Bone marrow (tissue), 2 donors: ENCODE measurements around the gene SSR2.

Source experiments
- DNase-seq, 2 donors: peaks; one replicate each; lab custom pipeline; 2025; lab: John Stamatoyannopoulos, UW

Gene SSR2

GRCh38 chr1:155974208-155975115, 46.3 kb downstream of the SSR2 start:
- no peak for DNase-seq

- DNase-seq: no peak
Measured at GRCh38 chr1:155973723-155974122, 47.0 kb downstream of the SSR2 start.

GRCh38 chr1:155971910-155972809, 48.6 kb downstream of the SSR2 start:
- DNase-seq: no peak

- peak; percentile 59 to 96 for DNase-seq
Measured at GRCh38 chr1:155970531-155971167, 50.1 kb downstream of the SSR2 start.

- no peak for DNase-seq
Measured at GRCh38 chr1:155969377-155969791, 51.4 kb downstream of the SSR2 start.

- no peak for DNase-seq
Measured at GRCh38 chr1:155968670-155969069, 52.1 kb downstream of the SSR2 start.

GRCh38 chr1:155968051-155968400, 52.7 kb downstream of the SSR2 start:
- DNase-seq: no peak

- DNase-seq: peak in 1 of 2 donors; percentile 64
Measured at GRCh38 chr1:155967341-155968050, 53.3 kb downstream of the SSR2 start.

- DNase-seq: no peak
Measured at GRCh38 chr1:155966750-155967149, 54.0 kb downstream of the SSR2 start.

GRCh38 chr1:155966135-155966534, 54.6 kb downstream of the SSR2 start:
- no peak for DNase-seq

GRCh38 chr1:155964193-155964592, 56.6 kb downstream of the SSR2 start:
- no peak for DNase-seq

GRCh38 chr1:155962599-155963211, 58.0 kb downstream of the SSR2 start:
- DNase-seq: no peak

GRCh38 chr1:155961937-155962336, 58.8 kb downstream of the SSR2 start:
- DNase-seq: peak; percentile 34 to 41

GRCh38 chr1:155960081-155960745, 60.5 kb downstream of the SSR2 start:
- DNase-seq: no peak
